LNCAP (cell line): Measurements from ENCODE around the gene PATJ.

Experiments
- CTCF ChIP-seq: fragments of 450-650 bp; IDR thresholded peaks from 2 replicates; pipeline ENCODE4 v1.5.1; 2017; ENCODE audit warnings: mild to moderate bottlenecking

Gene PATJ

GRCh38 chr1:61756773-61757172 lies 14.5 kb downstream of the PATJ start:
- no peak for TF ChIP-seq CTCF

DNA sequence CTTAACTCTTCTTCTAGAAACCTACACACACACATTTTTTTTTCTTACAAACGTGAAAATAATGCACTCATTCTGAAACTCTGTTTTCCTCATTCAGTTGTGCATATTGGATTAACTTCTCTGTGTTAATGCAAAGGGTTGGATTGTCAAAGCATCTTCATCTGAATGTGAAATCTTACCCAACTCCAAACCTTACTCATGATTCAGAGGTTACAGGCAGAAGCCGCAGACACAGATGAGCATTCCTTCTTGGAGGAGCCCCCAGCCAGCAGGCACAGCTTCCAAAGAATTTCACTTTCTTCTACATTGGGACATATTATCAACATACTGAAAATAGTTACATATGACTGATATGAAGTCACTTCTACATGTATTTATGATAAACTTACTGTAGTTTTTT lies 15.7 kb downstream of the PATJ start:
- no peak for TF ChIP-seq CTCF

DNA sequence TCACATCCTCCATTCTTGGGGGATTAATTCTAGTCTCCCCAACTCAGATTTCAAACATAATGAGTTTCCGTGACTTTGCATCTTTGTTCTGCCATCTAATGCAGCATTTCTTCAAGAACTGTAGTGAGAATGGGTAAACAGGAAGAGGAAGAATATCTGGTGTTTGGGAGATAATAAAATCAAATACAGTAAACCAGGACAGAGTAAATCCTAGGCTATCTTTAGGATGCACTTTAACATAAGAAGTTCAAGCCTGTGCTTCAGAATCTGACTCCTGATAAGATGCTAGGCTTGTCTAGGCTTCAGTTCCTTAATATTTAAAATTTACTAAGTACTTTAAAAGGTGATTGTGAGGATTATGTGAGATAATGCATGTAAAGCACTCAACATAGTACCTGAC lies 27.9 kb downstream of the PATJ start:
- no peak for TF ChIP-seq CTCF

GRCh38 chr1:61776091-61776490 lies 33.8 kb downstream of the PATJ start:
- no peak for TF ChIP-seq CTCF

DNA sequence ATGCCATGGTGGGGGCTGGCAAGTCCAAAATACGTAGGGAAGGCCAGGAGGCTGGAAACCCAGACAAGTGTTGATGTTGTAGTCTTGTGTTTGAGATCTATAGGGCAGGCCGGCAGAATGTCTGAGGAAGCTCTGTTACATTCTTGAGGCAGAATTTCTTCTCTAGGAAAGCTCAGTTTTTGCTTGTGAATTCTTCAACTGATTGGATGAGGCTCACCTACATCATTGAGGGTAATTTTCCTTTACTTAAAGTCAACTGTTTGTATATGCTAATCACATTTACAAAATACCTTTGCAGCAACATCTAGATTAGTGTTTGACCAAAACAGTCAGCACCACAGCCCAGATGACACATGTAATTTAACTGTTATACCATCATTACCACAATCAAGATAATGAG lies 37.0 kb downstream of the PATJ start:
- TF ChIP-seq CTCF: no peak

DNA sequence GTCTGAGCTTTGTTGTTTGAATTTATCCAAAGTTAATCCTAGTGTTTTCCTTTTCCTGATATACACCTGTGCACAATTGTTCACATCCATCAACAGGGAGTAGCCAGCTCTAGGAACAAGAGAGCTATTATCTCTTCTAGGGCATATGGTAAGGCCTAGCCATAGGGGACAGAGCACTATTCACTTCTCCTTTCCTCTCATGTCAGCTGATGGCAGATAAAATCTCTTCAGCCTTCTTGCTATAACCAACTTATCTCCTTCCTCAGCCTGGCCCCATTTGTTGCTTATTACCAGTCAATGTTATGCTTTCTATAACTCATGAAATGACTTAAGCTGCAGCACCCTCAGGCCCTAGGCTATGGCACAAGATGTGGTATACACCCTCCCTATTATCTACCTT lies 38.9 kb downstream of the PATJ start:
- no peak for TF ChIP-seq CTCF

DNA sequence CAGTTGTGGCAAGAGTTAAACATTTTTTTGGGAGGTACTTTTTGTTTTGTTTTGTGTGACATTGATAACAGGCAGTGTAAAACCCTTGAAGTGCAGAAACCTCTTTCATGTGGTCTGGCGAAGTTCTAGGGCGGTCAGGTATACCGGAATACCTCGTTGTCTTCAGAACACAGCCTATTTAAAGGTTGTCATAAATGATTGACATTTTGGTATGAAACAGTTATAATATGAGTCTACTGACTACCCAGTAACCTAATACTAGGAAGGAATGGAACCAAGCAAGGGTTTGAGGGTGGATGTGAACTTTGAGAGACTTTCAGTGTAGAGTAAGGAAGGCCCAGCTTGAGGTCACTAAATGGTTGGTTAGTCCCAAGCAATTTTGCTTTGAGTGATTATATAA lies 40.5 kb downstream of the PATJ start:
- TF ChIP-seq CTCF: no peak

DNA sequence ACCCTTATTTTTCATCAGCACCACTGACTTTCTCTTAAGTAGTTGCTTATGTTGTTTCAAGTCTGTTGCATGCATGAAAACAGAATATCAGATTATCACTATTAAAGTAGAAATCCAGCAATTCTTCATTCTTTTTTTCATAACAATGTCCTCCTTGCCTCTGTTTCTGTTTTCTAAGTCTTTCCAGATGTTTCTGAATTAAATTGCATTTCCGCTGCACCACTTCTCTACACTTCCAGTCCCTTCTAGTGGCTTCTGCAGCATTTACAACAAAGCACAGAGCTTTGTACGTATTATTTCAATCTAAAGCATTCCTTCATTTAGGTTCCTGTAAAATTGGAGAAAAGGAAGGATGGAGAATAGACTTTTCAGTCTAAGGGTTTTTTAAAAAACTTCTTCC lies 42.4 kb downstream of the PATJ start:
- no peak for TF ChIP-seq CTCF
